ENCODE data around the gene ALAD. TPM values are rescaled to one million over a fixed set of nuclear protein-coding genes. Genes with fewer than 3 reads are reported as not detected.

ALAD gene
- total and polyA plus RNA-seq, 9 of the 15 experiments (the other 6 are each of a cell fraction or from before 2014, with no cell fraction given), result 1.3 to 12.7 (median 6.8) TPM

GRCh38 chr9:113363336-113363735, 37.7 kb downstream of the ALAD start (continued):
- no peak for TF ChIP-seq ZNF699 (CRISPR knock-in tag; IDR thresholded peaks at IDR 0.05; ENCODE audit: insufficient replicate concordance)

GRCh38 chr9:113361304-113362018, 39.6 kb downstream of the ALAD start:
- intact Hi-C loops (cut with micrococcal nuclease) (no loop called here), in situ Hi-C loops (cut with MboI) (no loop called here)
- Histone ChIP-seq H4K20me1 (replicated peaks; ENCODE audit: control insufficient read depth, insufficient read depth, low read length) (0 out of 2 replicates have a peak, but pooled peaks cover 3% of the 10 kb centered on the region), H3K4me1 (replicated peaks in 1 of 2; ENCODE audit: control insufficient read depth in 2 of 2, insufficient read depth in 2 of 2, low read length in 2 of 2) (peaks cover 20 to 21% of the 10 kb centered on the region in 2 experiments), H3K79me2 (ENCODE audit: control insufficient read depth, insufficient read depth, low read length) (no peaks in the 10 kb centered on the region), H3K4me3 (no peak overlapping the region), H3K27ac (ENCODE audit: extremely low read depth, low read depth, low read length) (no peak overlapping the region), H3K4me2 (ENCODE audit: insufficient read depth, low read length) (peak overlapping the region; percentile 48), H3K27me3 (ENCODE audit: control insufficient read depth in 2 of 2, insufficient read depth in 2 of 2, low read length in 2 of 2) (0 out of 5 replicates have a peak, but pooled peaks cover 0 to 4% of the 10 kb centered on the region in 2 experiments), H2AFZ (ENCODE audit: low read depth, low read length) (peak overlapping the region; percentile 66; the same call in 1 of the 2 replicates), H3K9me1 (ENCODE audit: control insufficient read depth, insufficient read depth, low read length) (no peaks in the 10 kb centered on the region), H3K9ac (ENCODE audit: insufficient read depth in 1 of 2, low read depth in 2 of 2, low read length in 2 of 2) (peak overlapping the region in 1 of 2 experiments; percentile 62; a peak in 1 of 4 replicates), H3K36me3 (ENCODE audit: control insufficient read depth, insufficient read depth, low read length) (no peaks in the 10 kb centered on the region), H3K9me3 (replicated peaks; ENCODE audit: control insufficient read depth, insufficient read depth, low read depth, low read length) (no peaks in the 10 kb centered on the region)
- WGBS (ENCODE audit: insufficient coverage, low coverage, missing lambda C conversion rate), result 4% methylated on average over 7 of the region's 7 CpGs
- BruUV-seq (replicated peaks), result no TSS peak
- peak in 1 of 4 experiments; percentile 58 for DNase-seq (ENCODE audit: extremely low read depth in 1 of 4, low spot score in 3 of 4)
- peak; percentile 56 for ATAC-seq
- CTCF ChIA-PET (ENCODE audit: low intra/inter-chr PET ratio), result no interaction called here
- FAIRE-seq, result no peak
- POLR2A ChIA-PET, result interaction anchor here (0.7 to 2.2 kb wide), 5 partner anchors 9 to 50 kb away, joined by 3 to 22 read pairs (median 3); partner anchors contain the start of genes C9orf43 and POLE3
- TF ChIP-seq ELF4 (CRISPR knock-in tag; IDR thresholded peaks at IDR 0.05) (no peak), NFATC3 (IDR thresholded peaks at IDR 0.05) (no peak), DPF2 (IDR thresholded peaks at IDR 0.05) (0 out of 2 replicates have a peak, but pooled peaks have one; percentile 10), ZNF24 (IDR thresholded peaks at IDR 0.05) (no peak), ESRRB (CRISPR knock-in tag; IDR thresholded peaks at IDR 0.05; ENCODE audit: borderline replicate concordance) (no peak), HDAC1 (IDR thresholded peaks at IDR 0.05) (no peak), CBFA2T3 (IDR thresholded peaks at IDR 0.05) (no peak), ZNF134 (CRISPR knock-in tag; conservative IDR thresholded peaks at IDR 0.05) (no peak), NR2C2 (CRISPR knock-in tag; IDR thresholded peaks at IDR 0.05) (no peak), NR2C2 (tag; IDR thresholded peaks at IDR 0.05) (peak; percentile 57), ZBTB49 (CRISPR knock-in tag; IDR thresholded peaks at IDR 0.05; ENCODE audit: borderline replicate concordance) (no peak), NR2C1 (IDR thresholded peaks at IDR 0.05) (peak; percentile 37; the same call in 1 of the 2 replicates), NR2C1 (tag; IDR thresholded peaks at IDR 0.05) (peak; percentile 40; the same call in 1 of the 2 replicates), TSC22D4 (tag; IDR thresholded peaks at IDR 0.05) (no peak), GTF2E2 (tag; IDR thresholded peaks at IDR 0.05) (no peak), CREB5 (CRISPR knock-in tag; IDR thresholded peaks at IDR 0.05) (no peak)
